ENCODE results near the gene YTHDF1.

Gene YTHDF1

GRCh38 chr20:63238514-63239125, 22.7 kb upstream of the YTHDF1 start:
- DNase-seq (ENCODE audit: low spot score in 2 of 2): no peak
- ATAC-seq: no peak
- Mint-ChIP-seq H3K9me3 (no peaks in the 10 kb centered on the region), H3K36me3 (no peaks in the 10 kb centered on the region), H3K27ac (no peak overlapping the region), H3K4me1 (peaks cover 6% of the 10 kb centered on the region), H3K4me3 (no peak overlapping the region)

- Mint-ChIP-seq H3K9me3 (no peaks in the 10 kb centered on the region), H3K27ac (no peak overlapping the region), H3K4me1 (peaks cover 6% of the 10 kb centered on the region), H3K36me3 (no peaks in the 10 kb centered on the region), H3K4me3 (no peak overlapping the region)
- ATAC-seq (no peak), DNase-seq (ENCODE audit: low spot score in 2 of 2) (no peak)
Measured at GRCh38 chr20:63238031-63238430, 22.1 kb upstream of the YTHDF1 start.

GRCh38 chr20:63236116-63236837, 20.3 kb upstream of the YTHDF1 start:
- Mint-ChIP-seq H3K27ac (peak overlapping the region; percentile 40), H3K4me3 (peak overlapping the region; percentile 40), H3K36me3 (no peaks in the 10 kb centered on the region), H3K4me1 (peaks cover 6% of the 10 kb centered on the region), H3K9me3 (no peaks in the 10 kb centered on the region)
- DNase-seq (ENCODE audit: low spot score in 2 of 2) (no peak), ATAC-seq (no peak)

- no peak for DNase-seq (ENCODE audit: low spot score in 2 of 2)
- Mint-ChIP-seq H3K27ac (peak within 1 kb of the TSS; percentile 40), H3K4me3 (peak within 1 kb of the TSS; percentile 40), H3K4me1 (peaks cover 6% of the 10 kb centered on the region), H3K9me3 (no peaks in the 10 kb centered on the region), H3K36me3 (no peaks in the 10 kb centered on the region)
- peak; percentile 53 for ATAC-seq
Measured at GRCh38 chr20:63235399-63235983, 19.6 kb upstream of the YTHDF1 start, which contains the start of gene BIRC7. Gene BIRC7, plus strand, starts transcription at chr20:63235905. Its CDS starts 192 bp downstream, at chr20:63236097.

GRCh38 chr20:63234693-63235398, 18.9 kb upstream of the YTHDF1 start:
- no peaks in the 10 kb centered on the region for H3K9me3 Mint-ChIP-seq
- H3K4me1 Mint-ChIP-seq: peaks cover 6% of the 10 kb centered on the region
- ATAC-seq: no peak
- no peak overlapping the region for H3K4me3 Mint-ChIP-seq
- no peak for DNase-seq (ENCODE audit: low spot score in 2 of 2)
- H3K36me3 Mint-ChIP-seq: no peaks in the 10 kb centered on the region
- H3K27ac Mint-ChIP-seq: no peak overlapping the region

GRCh38 chr20:63233924-63234323, 18.0 kb upstream of the YTHDF1 start:
- Mint-ChIP-seq H3K9me3 (no peaks in the 10 kb centered on the region), H3K36me3 (no peaks in the 10 kb centered on the region), H3K4me1 (peaks cover 6% of the 10 kb centered on the region), H3K4me3 (no peak overlapping the region), H3K27ac (no peak overlapping the region)
- DNase-seq (ENCODE audit: low spot score in 2 of 2) (no peak), ATAC-seq (no peak)

- Mint-ChIP-seq H3K9me3 (no peaks in the 10 kb centered on the region), H3K36me3 (no peaks in the 10 kb centered on the region), H3K4me1 (peaks cover 6% of the 10 kb centered on the region), H3K27ac (no peak overlapping the region), H3K4me3 (no peak overlapping the region)
- ATAC-seq: no peak
- DNase-seq (ENCODE audit: low spot score in 2 of 2): no peak
Measured at GRCh38 chr20:63233061-63233344, 17.1 kb upstream of the YTHDF1 start.

- no peaks in the 10 kb centered on the region for H3K9me3 Mint-ChIP-seq
- no peak overlapping the region for H3K4me3 Mint-ChIP-seq
- H3K4me1 Mint-ChIP-seq: peaks cover 6% of the 10 kb centered on the region
- H3K36me3 Mint-ChIP-seq: no peaks in the 10 kb centered on the region
- no peak for ATAC-seq
- no peak overlapping the region for H3K27ac Mint-ChIP-seq
- no peak for DNase-seq (ENCODE audit: low spot score in 2 of 2)
Measured at GRCh38 chr20:63232235-63233060, 16.5 kb upstream of the YTHDF1 start.

- Mint-ChIP-seq H3K9me3 (no peaks in the 10 kb centered on the region), H3K27ac (no peak overlapping the region), H3K36me3 (no peaks in the 10 kb centered on the region), H3K4me1 (peaks cover 5% of the 10 kb centered on the region), H3K4me3 (no peak overlapping the region)
- ATAC-seq: no peak
- DNase-seq (ENCODE audit: low spot score in 2 of 2): no peak
Measured at GRCh38 chr20:63230800-63231268, 14.9 kb upstream of the YTHDF1 start.

GRCh38 chr20:63228806-63229205, 12.9 kb upstream of the YTHDF1 start:
- Mint-ChIP-seq H3K9me3 (no peaks in the 10 kb centered on the region), H3K4me3 (no peak overlapping the region), H3K27ac (no peak overlapping the region), H3K36me3 (no peaks in the 10 kb centered on the region), H3K4me1 (no peaks in the 10 kb centered on the region)
- DNase-seq (ENCODE audit: low spot score in 2 of 2) (no peak), ATAC-seq (no peak)

- DNase-seq (ENCODE audit: low spot score in 2 of 2) (no peak), ATAC-seq (no peak)
- Mint-ChIP-seq H3K4me3 (no peak overlapping the region), H3K36me3 (no peaks in the 10 kb centered on the region), H3K9me3 (no peaks in the 10 kb centered on the region), H3K4me1 (peaks cover 6% of the 10 kb centered on the region), H3K27ac (no peak overlapping the region)
Measured at GRCh38 chr20:63227260-63227659, 11.3 kb upstream of the YTHDF1 start.

GRCh38 chr20:63226042-63226943, 10.4 kb upstream of the YTHDF1 start:
- Mint-ChIP-seq H3K4me1 (peaks cover 6% of the 10 kb centered on the region), H3K36me3 (no peaks in the 10 kb centered on the region), H3K9me3 (no peaks in the 10 kb centered on the region), H3K27ac (no peak overlapping the region), H3K4me3 (no peak overlapping the region)
- DNase-seq (ENCODE audit: low spot score in 2 of 2) (no peak), ATAC-seq (no peak)

- ATAC-seq (no peak), DNase-seq (ENCODE audit: low spot score in 2 of 2) (no peak)
- H3K27ac Mint-ChIP-seq: no peak overlapping the region
- H3K4me1 Mint-ChIP-seq: peaks cover 6% of the 10 kb centered on the region
- H3K36me3 Mint-ChIP-seq: no peaks in the 10 kb centered on the region
- no peak overlapping the region for H3K4me3 Mint-ChIP-seq
- H3K9me3 Mint-ChIP-seq: no peaks in the 10 kb centered on the region
Measured at GRCh38 chr20:63225082-63225454, 9.1 kb upstream of the YTHDF1 start.

- no peak for DNase-seq (ENCODE audit: low spot score in 2 of 2)
- no peak overlapping the region for H3K27ac Mint-ChIP-seq
- peaks cover 6% of the 10 kb centered on the region for H3K4me1 Mint-ChIP-seq
- no peaks in the 10 kb centered on the region for H3K36me3 Mint-ChIP-seq
- H3K4me3 Mint-ChIP-seq: no peak overlapping the region
- no peak for ATAC-seq
- no peaks in the 10 kb centered on the region for H3K9me3 Mint-ChIP-seq
Measured at GRCh38 chr20:63224412-63225081, 8.6 kb upstream of the YTHDF1 start.
